HL-60 (cell line): ENCODE results near the gene ARNT2.

Source experiments
- DNase-seq, 2 experiments: peaks; one replicate each; pipeline ENCODE4 v3.0.0-alpha.2; 2010 to 2020; ENCODE audit warnings: low read depth in 1 of 2, low spot score in 1 of 2
- H3K27ac ChIP-seq: fragments of 250-450 bp; sonication (Bioruptor Pico); replicated peaks from 2 replicates; pipeline ENCODE4 v1.5.1; 2020; ENCODE audit warnings: mild to moderate bottlenecking, moderate library complexity
- H3K27me3 ChIP-seq: fragments of 250-450 bp; sonication (Bioruptor Pico); 2 replicates; pipeline ENCODE4 v1.5.1; 2021; ENCODE audit warnings: mild to moderate bottlenecking, moderate library complexity; ENCODE audit not compliant: insufficient read depth, poor library complexity, severe bottlenecking
- H3K4me3 ChIP-seq: replicated peaks from 2 replicates; pipeline ENCODE4 v1.5.1; 2011; ENCODE audit warnings: mild to moderate bottlenecking, control low read depth, low read length; ENCODE audit not compliant: insufficient read depth
- CTCF ChIP-seq: IDR thresholded peaks from one replicate; pipeline ENCODE4 v1.5.1; 2011; ENCODE audit warnings: low read length, control low read depth, inconsistent platforms; ENCODE audit not compliant: insufficient read depth
- GABPA ChIP-seq: IDR thresholded peaks from 2 replicates; pipeline ENCODE4 v1.6.1; 2012; ENCODE audit warnings: low read depth
- POLR2AphosphoS5 ChIP-seq: IDR thresholded peaks from 2 replicates; pipeline ENCODE4 v1.6.1; 2012; ENCODE audit warnings: low read depth
- REST ChIP-seq: IDR thresholded peaks from 2 replicates; pipeline ENCODE4 v1.6.1; 2012; ENCODE audit warnings: low read depth; ENCODE audit not compliant: insufficient replicate concordance
- SPI1 ChIP-seq: IDR thresholded peaks from 2 replicates; pipeline ENCODE4 v1.6.1; 2012; ENCODE audit warnings: low read depth, mild to moderate bottlenecking, borderline replicate concordance
- long read RNA-seq: library from polyadenylated mRNA; unstranded; transcript quantifications from one replicate; pipeline ENCODE4 v2.0.0, GENCODE V29; 2020

The ARNT2 gene
- long read RNA-seq, partial matches to known transcripts: 0 of 1 reads
- long read RNA-seq, other reads (novel, unspliced or antisense): 1 of 1 reads

- H3K27ac ChIP-seq: no peak within 1 kb of the TSS
- H3K27me3 ChIP-seq: peaks cover 46% of the 10 kb centered on the region
Measured at GRCh38 chr15:80404057-80404760, at the start of gene ARNT2. Gene ARNT2, plus strand, starts transcription at chr15:80404382. Its CDS starts 134 bp downstream, at chr15:80404516.

GRCh38 chr15:80367094-80367493 is 37.1 kb upstream of the ARNT2 start:
- TF ChIP-seq REST: no peak
- no peak for TF ChIP-seq SPI1
- TF ChIP-seq POLR2AphosphoS5: no peak
- no peak for TF ChIP-seq GABPA
- TF ChIP-seq CTCF: no peak
- no peaks in the 10 kb centered on the region for H3K27me3 ChIP-seq
- no peak overlapping the region for H3K27ac ChIP-seq
- H3K4me3 ChIP-seq: no peak overlapping the region
- peak; percentile 2 to 8 for DNase-seq

More at GRCh38 chr15:80404057-80404760, at the start of gene ARNT2:
- no peak for DNase-seq
- TF ChIP-seq GABPA: no peak
- TF ChIP-seq CTCF: no peak
- TF ChIP-seq SPI1: no peak
- no peak for TF ChIP-seq POLR2AphosphoS5
- no peak for TF ChIP-seq REST
- H3K4me3 ChIP-seq: no peak within 1 kb of the TSS

- Histone ChIP-seq H3K4me3 (no peak overlapping the region), H3K27me3 (no peaks in the 10 kb centered on the region), H3K27ac (no peak overlapping the region)
- no peak for TF ChIP-seq SPI1
- no peak for TF ChIP-seq REST
- no peak for TF ChIP-seq GABPA
- no peak for TF ChIP-seq CTCF
- no peak for TF ChIP-seq POLR2AphosphoS5
- no peak for DNase-seq
Measured at GRCh38 chr15:80367661-80368060, 36.5 kb upstream of the ARNT2 start.
